ENCODE results near the gene MRFAP1.

GRCh38 chr4:6606465-6607235 lies 33.8 kb upstream of the MRFAP1 start:
- TF ChIP-seq CTCF (IDR thresholded peaks at IDR 0.05) (no peak), EZH2 (IDR thresholded peaks at IDR 0.05) (no peak), EZH2phosphoT487 (IDR thresholded peaks at IDR 0.05) (no peak)

Data from neural progenitor cell (in vitro differentiated cells).